Trophoblast cell (in vitro differentiated cells and primary cell): ENCODE data around the gene EGFL7.

Experiments
- DNase-seq, 2 donors: peaks; one replicate each; pipeline ENCODE4 v3.0.0-alpha.2; 2016
- H2AFZ ChIP-seq: 2 replicates; pipeline ENCODE4 v1.6.1; 2013; ENCODE audit warnings: low read length, moderate library complexity, mild to moderate bottlenecking; ENCODE audit not compliant: insufficient read depth, poor library complexity
- H2AK5ac ChIP-seq: 2 replicates; pipeline ENCODE4 v1.6.1; 2013; ENCODE audit warnings: mild to moderate bottlenecking, low read length
- H2BK120ac ChIP-seq: 2 replicates; pipeline ENCODE4 v1.6.1; 2013; ENCODE audit warnings: low read length, mild to moderate bottlenecking, moderate library complexity; ENCODE audit not compliant: insufficient read depth, poor library complexity
- H2BK12ac ChIP-seq: 2 replicates; pipeline ENCODE4 v1.6.1; 2013; ENCODE audit warnings: mild to moderate bottlenecking, low read length, moderate library complexity
- H2BK5ac ChIP-seq: 2 replicates; pipeline ENCODE4 v1.6.1; 2013; ENCODE audit warnings: low read length, low read depth, moderate library complexity, mild to moderate bottlenecking; ENCODE audit not compliant: poor library complexity
- H3K14ac ChIP-seq: 2 replicates; pipeline ENCODE4 v1.6.1; 2013; ENCODE audit warnings: mild to moderate bottlenecking, low read length
- H3K18ac ChIP-seq: 2 replicates; pipeline ENCODE4 v1.6.1; 2013; ENCODE audit warnings: mild to moderate bottlenecking, low read length
- H3K23ac ChIP-seq: 2 replicates; pipeline ENCODE4 v1.6.1; 2013; ENCODE audit warnings: low read length
- H3K27ac ChIP-seq: 2 replicates; pipeline ENCODE4 v1.5.1; 2013; ENCODE audit warnings: low read depth, mild to moderate bottlenecking, inconsistent platforms, low read length, moderate library complexity
- H3K27me3 ChIP-seq: 2 replicates; pipeline ENCODE4 v1.6.1; 2013; ENCODE audit warnings: inconsistent platforms, mild to moderate bottlenecking, low read length, moderate library complexity; ENCODE audit not compliant: insufficient read depth
- H3K36me3 ChIP-seq, 2 experiments: 1 replicate in 1 of 2; 2 replicates in 1 of 2; pipeline ENCODE4 v1.6.1; 2013; ENCODE audit warnings: low read length in 2 of 2, mild to moderate bottlenecking in 2 of 2, moderate library complexity in 1 of 2; ENCODE audit not compliant: insufficient read depth in 2 of 2, control insufficient read depth in 1 of 2
- H3K4ac ChIP-seq: 2 replicates; pipeline ENCODE4 v1.6.1; 2013; ENCODE audit warnings: low read depth, mild to moderate bottlenecking, low read length, moderate library complexity
- H3K4me1 ChIP-seq, 2 experiments: 1 replicate in 1 of 2; 2 replicates in 1 of 2; pipeline ENCODE4 v1.6.1; 2013; ENCODE audit warnings: low read length in 2 of 2, mild to moderate bottlenecking in 2 of 2, moderate library complexity in 1 of 2; ENCODE audit not compliant: insufficient read depth in 2 of 2, control insufficient read depth in 1 of 2
- H3K4me2 ChIP-seq: 2 replicates; pipeline ENCODE4 v1.6.1; 2013; ENCODE audit warnings: inconsistent platforms, mild to moderate bottlenecking, low read length, moderate library complexity
- H3K4me3 ChIP-seq: 2 replicates; pipeline ENCODE4 v1.5.1; 2013; ENCODE audit warnings: mild to moderate bottlenecking, low read depth, low read length, inconsistent platforms
- H3K79me1 ChIP-seq: one replicate; pipeline ENCODE4 v1.6.1; 2013; ENCODE audit warnings: low read length
- H3K79me2 ChIP-seq: 2 replicates; pipeline ENCODE4 v1.6.1; 2013; ENCODE audit warnings: low read length, mild to moderate bottlenecking; ENCODE audit not compliant: control insufficient read depth, insufficient read depth, poor library complexity
- H3K9ac ChIP-seq: 2 replicates; pipeline ENCODE4 v1.6.1; 2013; ENCODE audit warnings: mild to moderate bottlenecking, low read length
- H3K9me3 ChIP-seq: 2 replicates; pipeline ENCODE4 v1.6.1; 2013; ENCODE audit warnings: low read depth, mild to moderate bottlenecking, control low read depth, inconsistent platforms, low read length; ENCODE audit not compliant: insufficient read depth
- H4K12ac ChIP-seq: 2 replicates; pipeline ENCODE4 v1.6.1; 2013; ENCODE audit warnings: low read depth, mild to moderate bottlenecking, low read length, moderate library complexity
- H4K8ac ChIP-seq: 2 replicates; pipeline ENCODE4 v1.6.1; 2013; ENCODE audit warnings: low read depth, mild to moderate bottlenecking, low read length, moderate library complexity
- H4K91ac ChIP-seq: one replicate; pipeline ENCODE4 v1.6.1; 2013; ENCODE audit warnings: low read depth, mild to moderate bottlenecking, low read length, moderate library complexity
- WGBS: extraction: QIAGEN DNeasy Blood & Tissue Kit; methylation state at CpG from one replicate; pipeline ENCODE4 v1.1.7; 2013; ENCODE audit warnings: missing lambda C conversion rate; ENCODE audit not compliant: insufficient read length, insufficient coverage; ENCODE audit errors: extremely low coverage; 5-methylcytosine and 5-hydroxymethylcytosine counted together

EGFL7 gene

DNA sequence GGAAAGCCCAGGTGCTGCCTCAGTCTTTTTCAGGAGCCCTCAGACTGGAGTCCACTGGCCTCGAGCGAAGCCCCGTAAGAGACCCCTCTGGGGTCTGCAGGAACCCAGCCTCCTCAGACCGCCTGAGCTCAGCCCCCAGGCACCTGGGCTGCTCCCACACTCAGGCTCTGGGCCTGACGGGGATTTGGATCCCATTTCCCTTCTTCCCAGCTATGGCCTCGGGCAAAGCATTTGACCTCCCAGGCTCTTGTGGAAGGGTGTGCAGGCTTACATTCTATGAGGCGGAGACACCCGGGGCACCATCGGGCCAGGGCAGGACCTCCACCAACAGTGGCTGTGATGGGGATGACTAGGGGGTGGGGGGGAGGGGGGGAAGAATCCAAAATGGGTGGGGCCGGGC is 20.0 kb downstream of the EGFL7 start:
- Histone ChIP-seq H3K14ac (no peak overlapping the region), H3K79me2 (peaks cover 3% of the 10 kb centered on the region), H2BK120ac (no peak overlapping the region), H3K79me1 (peaks cover 8% of the 10 kb centered on the region), H4K12ac (no peak overlapping the region), H2BK12ac (no peak overlapping the region), H2AK5ac (no peak overlapping the region), H2AFZ (no peak overlapping the region), H4K8ac (no peak overlapping the region), H3K36me3 (no peaks in the 10 kb centered on the region), H3K27ac (no peak overlapping the region), H4K91ac (no peak overlapping the region), H3K23ac (no peak overlapping the region), H3K4ac (no peak overlapping the region), H3K4me1 (peaks cover 0 to 5% of the 10 kb centered on the region in 2 experiments), H3K18ac (no peak overlapping the region), H3K4me3 (no peak overlapping the region), H3K27me3 (no peaks in the 10 kb centered on the region), H3K9ac (no peak overlapping the region), H3K9me3 (no peaks in the 10 kb centered on the region), H3K4me2 (no peak overlapping the region), H2BK5ac (no peak overlapping the region)
- no peak for DNase-seq
- WGBS: no CpG with 5 or more reads among the region's 10 CpGs

DNA sequence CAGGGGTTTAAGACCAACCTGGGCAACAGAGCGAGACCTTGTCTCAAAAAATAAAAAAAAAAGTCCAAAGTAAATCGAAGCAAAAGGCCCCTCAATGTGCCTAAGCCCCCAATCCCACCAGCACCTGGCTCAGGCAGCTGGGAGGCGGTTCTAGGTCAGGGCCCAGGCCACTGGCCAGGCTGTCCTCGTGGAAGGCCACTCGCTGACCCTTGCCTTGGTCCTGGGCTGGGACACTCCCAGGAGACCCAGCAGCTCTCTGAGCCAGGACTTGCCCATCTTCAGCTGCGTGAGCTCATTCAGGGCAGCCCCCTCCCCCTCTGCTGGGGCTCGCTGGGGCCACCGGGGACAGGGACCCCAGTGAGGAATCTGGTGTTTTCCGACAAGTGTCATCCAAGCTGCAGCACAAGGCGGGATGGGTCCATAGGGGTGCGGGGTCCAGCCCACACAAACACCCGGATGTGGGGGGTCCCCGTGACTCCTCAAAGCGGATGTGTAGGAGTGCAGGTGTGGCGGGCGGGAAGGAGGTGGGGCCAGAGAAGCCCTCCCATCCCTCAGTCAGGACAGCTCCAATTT is 20.5 kb downstream of the EGFL7 start:
- no peak overlapping the region for H3K9ac ChIP-seq
- no peak overlapping the region for H4K12ac ChIP-seq
- no CpG with 5 or more reads among the region's 16 CpGs for WGBS
- H2AK5ac ChIP-seq: no peak overlapping the region
- H3K27me3 ChIP-seq: peaks cover 5% of the 10 kb centered on the region
- no peak overlapping the region for H4K91ac ChIP-seq
- no peaks in the 10 kb centered on the region for H3K36me3 ChIP-seq
- no peak overlapping the region for H3K4me2 ChIP-seq
- no peak overlapping the region for H2AFZ ChIP-seq
- H2BK5ac ChIP-seq: no peak overlapping the region
- peaks cover 3% of the 10 kb centered on the region for H3K79me2 ChIP-seq
- H3K9me3 ChIP-seq: no peaks in the 10 kb centered on the region
- H3K4me3 ChIP-seq: no peak overlapping the region
- H3K14ac ChIP-seq: no peak overlapping the region
- H2BK12ac ChIP-seq: no peak overlapping the region
- no peak overlapping the region for H4K8ac ChIP-seq
- H3K27ac ChIP-seq: no peak overlapping the region
- H3K79me1 ChIP-seq: peaks cover 8% of the 10 kb centered on the region
- H3K18ac ChIP-seq: no peak overlapping the region
- no peak for DNase-seq
- peaks cover 0 to 5% of the 10 kb centered on the region in 2 experiments for H3K4me1 ChIP-seq
- no peak overlapping the region for H2BK120ac ChIP-seq
- no peak overlapping the region for H3K4ac ChIP-seq
- H3K23ac ChIP-seq: no peak overlapping the region

DNA sequence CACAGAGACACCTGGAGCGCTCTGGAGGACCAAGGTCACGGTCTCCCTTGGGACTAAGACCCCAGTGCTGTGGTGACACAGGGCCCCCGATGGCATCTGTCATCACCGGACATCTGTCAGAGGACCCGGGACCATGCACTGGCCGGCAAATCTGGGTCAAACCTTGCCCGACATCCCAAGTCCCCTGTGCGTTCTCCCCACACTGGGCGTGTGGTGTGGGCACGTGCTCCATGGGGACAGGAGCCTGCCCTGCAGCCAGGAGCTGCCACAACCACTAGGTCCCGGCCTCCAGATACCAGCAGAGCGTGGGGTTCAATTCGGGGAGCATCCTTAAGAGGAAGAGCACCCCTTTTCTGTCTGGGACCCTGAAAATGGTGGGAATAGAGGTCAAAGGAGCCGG is 21.0 kb downstream of the EGFL7 start:
- no peak for DNase-seq
- no peak overlapping the region for H3K4me3 ChIP-seq
- no peak overlapping the region for H3K14ac ChIP-seq
- no peak overlapping the region for H2AFZ ChIP-seq
- peaks cover 5% of the 10 kb centered on the region for H3K27me3 ChIP-seq
- H4K91ac ChIP-seq: no peak overlapping the region
- no peak overlapping the region for H3K18ac ChIP-seq
- no peaks in the 10 kb centered on the region for H3K36me3 ChIP-seq
- H3K9me3 ChIP-seq: no peaks in the 10 kb centered on the region
- H3K23ac ChIP-seq: no peak overlapping the region
- no peak overlapping the region for H3K4ac ChIP-seq
- H2AK5ac ChIP-seq: no peak overlapping the region
- H2BK5ac ChIP-seq: no peak overlapping the region
- H3K4me2 ChIP-seq: no peak overlapping the region
- H2BK12ac ChIP-seq: no peak overlapping the region
- whole genome bisulfite sequencing: no CpG with 5 or more reads among the region's 14 CpGs
- no peak overlapping the region for H2BK120ac ChIP-seq
- H3K4me1 ChIP-seq: peaks cover 0 to 5% of the 10 kb centered on the region in 2 experiments
- H4K8ac ChIP-seq: no peak overlapping the region
- no peak overlapping the region for H3K27ac ChIP-seq
- H3K9ac ChIP-seq: no peak overlapping the region
- H3K79me2 ChIP-seq: peaks cover 3% of the 10 kb centered on the region
- H4K12ac ChIP-seq: no peak overlapping the region
- peaks cover 8% of the 10 kb centered on the region for H3K79me1 ChIP-seq

- no peaks in the 10 kb centered on the region for H3K9me3 ChIP-seq
- no peak overlapping the region for H3K27ac ChIP-seq
- H3K79me2 ChIP-seq: peaks cover 3% of the 10 kb centered on the region
- WGBS: no CpG with 5 or more reads among the region's 15 CpGs
- no peak for DNase-seq
- no peak overlapping the region for H2BK12ac ChIP-seq
- no peak overlapping the region for H3K23ac ChIP-seq
- peaks cover 5% of the 10 kb centered on the region for H3K27me3 ChIP-seq
- H3K9ac ChIP-seq: no peak overlapping the region
- H3K36me3 ChIP-seq: no peaks in the 10 kb centered on the region
- H2BK120ac ChIP-seq: no peak overlapping the region
- no peak overlapping the region for H4K12ac ChIP-seq
- H2AFZ ChIP-seq: no peak overlapping the region
- no peak overlapping the region for H2AK5ac ChIP-seq
- H3K18ac ChIP-seq: no peak overlapping the region
- H3K4ac ChIP-seq: no peak overlapping the region
- H4K8ac ChIP-seq: no peak overlapping the region
- no peak overlapping the region for H4K91ac ChIP-seq
- no peak overlapping the region for H3K4me3 ChIP-seq
- H3K79me1 ChIP-seq: peaks cover 8% of the 10 kb centered on the region
- peaks cover 0 to 5% of the 10 kb centered on the region in 2 experiments for H3K4me1 ChIP-seq
- H2BK5ac ChIP-seq: no peak overlapping the region
- no peak overlapping the region for H3K14ac ChIP-seq
- H3K4me2 ChIP-seq: no peak overlapping the region
Measured at GRCh38 chr9:136684339-136684738, 21.6 kb downstream of the EGFL7 start.
